HT1080 (cell line): Measurements from ENCODE around the gene ITGA3. TPM values are rescaled to one million over a fixed set of nuclear protein-coding genes. Genes with fewer than 3 reads are reported as not detected.
A peak's percentile ranks its signal among the peaks of the same experiment; 100 is the strongest.

ENCODE experiments used
- DNase-seq: peaks from one replicate; pipeline ENCODE4 v3.0.0-alpha.2; 2015; ENCODE audit warnings: low read depth
- total RNA-seq: library from RNA; depleted of rRNA; stranded (reverse); fragments of >200 nt; shearing (Covaris generic); gene quantifications from 2 replicates; pipeline ENCODE4 v1.2.3, GENCODE V29; 2014

Gene ITGA3
- total RNA-seq, 1 experiment from 2014 or later, result 729 TPM

GRCh38 chr17:50067996-50068395, 12.1 kb downstream of the ITGA3 start:
- no peak for DNase-seq

GRCh38 chr17:50070908-50071680, 15.2 kb downstream of the ITGA3 start:
- no peak for DNase-seq

- DNase-seq, result no peak
These were observed 15.8 kb downstream of the ITGA3 start for GRCh38 chr17:50071692-50072091.

GRCh38 chr17:50072130-50072529, 16.2 kb downstream of the ITGA3 start:
- DNase-seq, result no peak

GRCh38 chr17:50072925-50073324, 17.0 kb downstream of the ITGA3 start:
- no peak for DNase-seq

GRCh38 chr17:50074227-50074626, 18.3 kb downstream of the ITGA3 start:
- no peak for DNase-seq

GRCh38 chr17:50075446-50076032, 19.6 kb downstream of the ITGA3 start:
- DNase-seq, result no peak

- DNase-seq, result no peak
These were observed 20.3 kb downstream of the ITGA3 start for GRCh38 chr17:50076221-50076590.

GRCh38 chr17:50076591-50077235, 20.8 kb downstream of the ITGA3 start:
- no peak for DNase-seq

- DNase-seq, result no peak
These were observed 22.5 kb downstream of the ITGA3 start for GRCh38 chr17:50078430-50078829.

GRCh38 chr17:50079334-50080095, 23.6 kb downstream of the ITGA3 start:
- peak; percentile 63 for DNase-seq

- no peak for DNase-seq
These were observed 24.2 kb downstream of the ITGA3 start for GRCh38 chr17:50080096-50080480.

- DNase-seq, result no peak
These were observed 24.9 kb downstream of the ITGA3 start for GRCh38 chr17:50080827-50081226.

GRCh38 chr17:50081757-50082156, 25.8 kb downstream of the ITGA3 start:
- DNase-seq, result no peak

GRCh38 chr17:50087246-50087911, 31.5 kb downstream of the ITGA3 start:
- peak; percentile 86 for DNase-seq

GRCh38 chr17:50087912-50088405, 32.0 kb downstream of the ITGA3 start:
- no peak for DNase-seq

- no peak for DNase-seq
These were observed 33.3 kb downstream of the ITGA3 start for GRCh38 chr17:50088952-50089825.

- no peak for DNase-seq
These were observed 34.2 kb downstream of the ITGA3 start for GRCh38 chr17:50090071-50090470.

GRCh38 chr17:50090971-50091917, 35.3 kb downstream of the ITGA3 start:
- no peak for DNase-seq
